DOHH2 (cell line): ENCODE data around the gene KCNN3.

ENCODE experiments used
- H3F3A ChIP-seq: fragments of 200-600 bp; sonication (generic), shearing (Covaris generic); 2 replicates; pipeline ENCODE4 v1.6.0; 2016; ENCODE audit warnings: antibody characterized with exemption, mild to moderate bottlenecking; ENCODE audit not compliant: control insufficient read depth, insufficient read depth
- H3K27ac ChIP-seq: fragments of 200-600 bp; sonication (generic); 2 replicates; pipeline ENCODE4 v1.5.1; 2014; ENCODE audit warnings: low read depth, mild to moderate bottlenecking, low read length, moderate library complexity
- H3K27me3 ChIP-seq: fragments of 200-600 bp; sonication (generic); 2 replicates; pipeline ENCODE4 v1.6.1; 2014; ENCODE audit warnings: mild to moderate bottlenecking, low read length, mixed read lengths; ENCODE audit not compliant: control insufficient read depth
- H3K36me3 ChIP-seq: fragments of 200-600 bp; sonication (generic); 2 replicates; pipeline ENCODE4 v1.6.1; 2014; ENCODE audit warnings: mild to moderate bottlenecking, low read length, moderate library complexity, mixed read lengths; ENCODE audit not compliant: control insufficient read depth
- H3K4me1 ChIP-seq: fragments of 200-600 bp; sonication (generic); 2 replicates; pipeline ENCODE4 v1.6.1; 2014; ENCODE audit warnings: mild to moderate bottlenecking, low read length, mixed read lengths; ENCODE audit not compliant: control insufficient read depth
- H3K4me2 ChIP-seq: fragments of 200-600 bp; sonication (generic); 2 replicates; pipeline ENCODE4 v1.6.0; 2014; ENCODE audit warnings: mild to moderate bottlenecking, low read length, moderate library complexity
- H3K4me3 ChIP-seq: fragments of 200-600 bp; sonication (generic); 2 replicates; pipeline ENCODE4 v1.5.1; 2014; ENCODE audit warnings: mild to moderate bottlenecking, low read length, mixed read lengths
- H3K79me2 ChIP-seq: fragments of 200-600 bp; sonication (generic); 2 replicates; pipeline ENCODE4 v1.6.1; 2014; ENCODE audit warnings: mild to moderate bottlenecking, low read length, mixed read lengths; ENCODE audit not compliant: control insufficient read depth
- H3K9me2 ChIP-seq: fragments of 200-600 bp; sonication (generic); replicated peaks from 2 replicates; pipeline ENCODE4 v1.6.1; 2014; ENCODE audit warnings: mild to moderate bottlenecking, low read length, mixed read lengths; ENCODE audit not compliant: control insufficient read depth
- H3K9me3 ChIP-seq: fragments of 200-600 bp; sonication (generic); 2 replicates; pipeline ENCODE4 v1.6.1; 2014; ENCODE audit warnings: antibody characterized with exemption, low read length, mixed read lengths; ENCODE audit not compliant: control insufficient read depth, insufficient read depth
- H4K20me1 ChIP-seq: fragments of 200-600 bp; sonication (generic); 2 replicates; pipeline ENCODE4 v1.6.0; 2014; ENCODE audit warnings: low read depth, mild to moderate bottlenecking, antibody characterized with exemption, low read length, moderate library complexity; ENCODE audit not compliant: control insufficient read depth, insufficient read depth
- CTCF ChIP-seq: fragments of 200-600 bp; sonication (generic); IDR thresholded peaks from one replicate; pipeline ENCODE4 v1.5.1; 2014; ENCODE audit warnings: antibody characterized with exemption, mild to moderate bottlenecking, low read depth, low read length; ENCODE audit not compliant: poor library complexity, severe bottlenecking
- EZH2phosphoT487 ChIP-seq: fragments of 200-600 bp; sonication (generic); IDR thresholded peaks from 2 replicates; pipeline ENCODE4 v1.6.1; 2017; ENCODE audit warnings: borderline replicate concordance, mild to moderate bottlenecking, antibody characterized with exemption, low read length, moderate library complexity, mixed read lengths

Gene KCNN3

DNA sequence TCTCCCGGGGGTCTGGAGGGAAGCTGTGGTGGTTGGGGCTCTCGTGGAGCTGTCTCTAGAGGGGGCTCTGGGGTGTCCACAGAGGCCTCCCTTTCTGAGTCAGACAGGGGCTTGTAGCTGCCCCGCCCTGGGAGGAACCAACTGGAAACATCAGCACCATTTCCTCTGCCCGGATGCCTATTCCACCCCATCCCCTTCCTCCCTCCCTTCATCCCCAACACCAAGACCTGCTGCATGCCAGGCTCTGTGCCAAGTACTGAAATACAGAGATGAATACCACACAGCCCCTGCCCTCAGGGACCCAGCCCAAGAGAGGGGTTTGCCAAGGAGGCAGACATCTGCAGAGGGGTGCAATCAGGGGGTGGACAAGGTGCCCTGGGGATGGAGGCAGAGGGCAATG is 136.5 kb downstream of the KCNN3 start:
- H3K27ac ChIP-seq, result no peak overlapping the region
- no peaks in the 10 kb centered on the region for H3K9me3 ChIP-seq
- TF ChIP-seq EZH2phosphoT487 (no peak), CTCF (no peak)
- H3K9me2 ChIP-seq, result no peaks in the 10 kb centered on the region
- H3K36me3 ChIP-seq, result peaks cover 75% of the 10 kb centered on the region
- no peaks in the 10 kb centered on the region for H3K27me3 ChIP-seq
- H3K4me3 ChIP-seq, result no peak overlapping the region
- H3K4me1 ChIP-seq, result no peaks in the 10 kb centered on the region
- no peaks in the 10 kb centered on the region for H3K79me2 ChIP-seq
- no peaks in the 10 kb centered on the region for H3F3A ChIP-seq
- no peaks in the 10 kb centered on the region for H4K20me1 ChIP-seq
- H3K4me2 ChIP-seq, result no peak overlapping the region

- H4K20me1 ChIP-seq, result no peaks in the 10 kb centered on the region
- TF ChIP-seq EZH2phosphoT487 (no peak), CTCF (no peak)
- no peaks in the 10 kb centered on the region for H3K9me2 ChIP-seq
- H3K27me3 ChIP-seq, result no peaks in the 10 kb centered on the region
- no peak overlapping the region for H3K4me2 ChIP-seq
- no peak overlapping the region for H3K4me3 ChIP-seq
- no peak overlapping the region for H3K27ac ChIP-seq
- no peaks in the 10 kb centered on the region for H3K9me3 ChIP-seq
- no peaks in the 10 kb centered on the region for H3F3A ChIP-seq
- H3K4me1 ChIP-seq, result no peaks in the 10 kb centered on the region
- peaks cover 82% of the 10 kb centered on the region for H3K36me3 ChIP-seq
- H3K79me2 ChIP-seq, result no peaks in the 10 kb centered on the region
These were observed 139.0 kb downstream of the KCNN3 start for GRCh38 chr1:154730986-154731489.

DNA sequence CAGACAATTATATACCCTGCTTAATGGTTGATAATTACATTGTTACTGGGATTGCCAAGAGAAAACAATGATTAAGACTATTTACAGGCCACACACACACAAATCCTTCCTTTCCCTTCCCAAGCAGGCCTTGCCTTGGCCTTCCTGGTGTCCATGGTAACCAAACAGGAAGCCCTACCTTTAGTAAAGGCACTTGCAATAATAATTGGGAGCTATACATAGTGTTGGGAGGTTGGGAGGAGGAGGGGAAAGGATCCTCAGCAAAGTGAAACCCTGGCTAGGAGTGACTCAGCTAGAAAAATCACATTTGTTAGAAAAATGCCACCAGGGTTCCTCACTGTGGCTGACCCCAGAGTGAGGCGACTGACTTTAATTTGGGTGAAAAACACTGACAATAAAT is 139.8 kb downstream of the KCNN3 start:
- Histone ChIP-seq H3K9me3 (no peaks in the 10 kb centered on the region), H3K27ac (no peak overlapping the region), H3K27me3 (no peaks in the 10 kb centered on the region), H4K20me1 (no peaks in the 10 kb centered on the region), H3K4me3 (no peak overlapping the region), H3F3A (no peaks in the 10 kb centered on the region), H3K79me2 (no peaks in the 10 kb centered on the region), H3K4me1 (no peaks in the 10 kb centered on the region), H3K9me2 (no peaks in the 10 kb centered on the region), H3K4me2 (no peak overlapping the region), H3K36me3 (peaks cover 82% of the 10 kb centered on the region)
- no peak for TF ChIP-seq EZH2phosphoT487
- TF ChIP-seq CTCF, result no peak
